ENCODE measurements around the gene F12.
A peak's percentile ranks its signal among the peaks of the same experiment; 100 is the strongest.

Gene F12

GRCh38 chr5:177357459-177358351, 51.7 kb downstream of the F12 start, which contains the start of gene RGS14:
Gene RGS14, plus strand, starts transcription at chr5:177357924. Its CDS starts 101 bp downstream, at chr5:177358025.
- H3K4me2 ChIP-seq (ENCODE audit: low read length): peak within 1 kb of the TSS; percentile 81
- no peaks in the 10 kb centered on the region for H3K9me3 ChIP-seq (ENCODE audit: low read length)
- H3K27me3 ChIP-seq (ENCODE audit: insufficient read depth, low read length): no peaks in the 10 kb centered on the region
- H4K20me1 ChIP-seq (ENCODE audit: insufficient read depth, low read length): no peaks in the 10 kb centered on the region
- TF ChIP-seq EZH2 (IDR thresholded peaks at IDR 0.05; ENCODE audit: borderline replicate concordance, low read length) (no peak), CTCF (IDR thresholded peaks at IDR 0.05; ENCODE audit: low read length) (no peak)
- H3K27ac ChIP-seq (ENCODE audit: low read depth, low read length, poor library complexity, severe bottlenecking): peak within 1 kb of the TSS; percentile 84
- H3K36me3 ChIP-seq (ENCODE audit: insufficient read depth, low read length): no peaks in the 10 kb centered on the region
- H2AFZ ChIP-seq (ENCODE audit: low read length): peak within 1 kb of the TSS; percentile 72; the same call in 1 of the 2 replicates
- no peaks in the 10 kb centered on the region for H3K79me2 ChIP-seq (ENCODE audit: insufficient read depth, low read length)
- no peaks in the 10 kb centered on the region for H3F3A ChIP-seq (ENCODE audit: insufficient read depth, low read length)
- H3K4me1 ChIP-seq (ENCODE audit: insufficient read depth, low read length, severe bottlenecking): peaks cover 60% of the 10 kb centered on the region
- H3K9me2 ChIP-seq (ENCODE audit: low read depth, low read length): no peaks in the 10 kb centered on the region
- peak within 1 kb of the TSS; percentile 73 for H3K9ac ChIP-seq (ENCODE audit: low read length)
- peak within 1 kb of the TSS; percentile 70 for H3K4me3 ChIP-seq (ENCODE audit: low read depth, low read length, poor library complexity, severe bottlenecking)

GRCh38 chr5:177357146-177357458, 52.3 kb downstream of the F12 start:
- no peaks in the 10 kb centered on the region for H3K79me2 ChIP-seq (ENCODE audit: insufficient read depth, low read length)
- H3K4me2 ChIP-seq (ENCODE audit: low read length): peak overlapping the region; percentile 81
- H3K36me3 ChIP-seq (ENCODE audit: insufficient read depth, low read length): no peaks in the 10 kb centered on the region
- H3K9ac ChIP-seq (ENCODE audit: low read length): peak overlapping the region; percentile 55; the same call in 1 of the 2 replicates
- H3K9me2 ChIP-seq (ENCODE audit: low read depth, low read length): no peaks in the 10 kb centered on the region
- no peaks in the 10 kb centered on the region for H4K20me1 ChIP-seq (ENCODE audit: insufficient read depth, low read length)
- peak overlapping the region; percentile 70 for H3K4me3 ChIP-seq (ENCODE audit: low read depth, low read length, poor library complexity, severe bottlenecking)
- H3K9me3 ChIP-seq (ENCODE audit: low read length): no peaks in the 10 kb centered on the region
- H3F3A ChIP-seq (ENCODE audit: insufficient read depth, low read length): no peaks in the 10 kb centered on the region
- peak overlapping the region; percentile 72; the same call in 1 of the 2 replicates for H2AFZ ChIP-seq (ENCODE audit: low read length)
- TF ChIP-seq EZH2 (IDR thresholded peaks at IDR 0.05; ENCODE audit: borderline replicate concordance, low read length) (no peak), CTCF (IDR thresholded peaks at IDR 0.05; ENCODE audit: low read length) (no peak)
- H3K27ac ChIP-seq (ENCODE audit: low read depth, low read length, poor library complexity, severe bottlenecking): peak overlapping the region; percentile 84
- H3K4me1 ChIP-seq (ENCODE audit: insufficient read depth, low read length, severe bottlenecking): peaks cover 58% of the 10 kb centered on the region
- no peaks in the 10 kb centered on the region for H3K27me3 ChIP-seq (ENCODE audit: insufficient read depth, low read length)

GRCh38 chr5:177356746-177357145, 52.6 kb downstream of the F12 start:
- Histone ChIP-seq H3K9ac (ENCODE audit: low read length) (peak overlapping the region; percentile 55; the same call in 1 of the 2 replicates), H3K9me3 (ENCODE audit: low read length) (no peaks in the 10 kb centered on the region), H3K36me3 (ENCODE audit: insufficient read depth, low read length) (no peaks in the 10 kb centered on the region), H4K20me1 (ENCODE audit: insufficient read depth, low read length) (no peaks in the 10 kb centered on the region), H3K4me2 (ENCODE audit: low read length) (peak overlapping the region; percentile 81), H3K4me3 (ENCODE audit: low read depth, low read length, poor library complexity, severe bottlenecking) (peak overlapping the region; percentile 70), H3K79me2 (ENCODE audit: insufficient read depth, low read length) (no peaks in the 10 kb centered on the region), H3K27ac (ENCODE audit: low read depth, low read length, poor library complexity, severe bottlenecking) (peak overlapping the region; percentile 84), H3K27me3 (ENCODE audit: insufficient read depth, low read length) (no peaks in the 10 kb centered on the region), H3F3A (ENCODE audit: insufficient read depth, low read length) (no peaks in the 10 kb centered on the region), H3K4me1 (ENCODE audit: insufficient read depth, low read length, severe bottlenecking) (peaks cover 57% of the 10 kb centered on the region), H2AFZ (ENCODE audit: low read length) (peak overlapping the region; percentile 72; the same call in 1 of the 2 replicates), H3K9me2 (ENCODE audit: low read depth, low read length) (no peaks in the 10 kb centered on the region)
- TF ChIP-seq EZH2 (IDR thresholded peaks at IDR 0.05; ENCODE audit: borderline replicate concordance, low read length): no peak
- no peak for TF ChIP-seq CTCF (IDR thresholded peaks at IDR 0.05; ENCODE audit: low read length)

Data from OCI-LY1 (cell line).